ENCODE data around the gene DPY19L3.
"Not testable (repeated sequence)": the region's sequence is repeated elsewhere in the genome, so short reads cannot be mapped to it uniquely, and the experiment has no call there.

The DPY19L3 gene

GRCh38 chr19:32397671-32398101 is 7.9 kb upstream of the DPY19L3 start:
- DNase-seq = no peak

- no peak for DNase-seq
Measured at GRCh38 chr19:32401992-32402391, 3.6 kb upstream of the DPY19L3 start.

GRCh38 chr19:32403291-32403995 is 2.1 kb upstream of the DPY19L3 start:
- no peak for DNase-seq

GRCh38 chr19:32404213-32404932 is 1.2 kb upstream of the DPY19L3 start:
- no peak for DNase-seq

GRCh38 chr19:32404933-32405430 is 588 bp upstream of the DPY19L3 start:
- DNase-seq = no peak

- DNase-seq = no peak
Measured at GRCh38 chr19:32406161-32407003, 812 bp downstream of the DPY19L3 start.

- DNase-seq = no peak
Measured at GRCh38 chr19:32407004-32407992, 1.7 kb downstream of the DPY19L3 start.

- no peak for DNase-seq
Measured at GRCh38 chr19:32415246-32415645, 9.7 kb downstream of the DPY19L3 start.

GRCh38 chr19:32415669-32416068 is 10.1 kb downstream of the DPY19L3 start:
- no peak for DNase-seq

- no peak for DNase-seq
Measured at GRCh38 chr19:32416749-32417456, 11.3 kb downstream of the DPY19L3 start.

- DNase-seq = no peak
Measured at GRCh38 chr19:32418155-32418554, 12.6 kb downstream of the DPY19L3 start.

- peak in 1 of 2 donors; percentile 18 for DNase-seq
Measured at GRCh38 chr19:32421589-32422361, 16.2 kb downstream of the DPY19L3 start.

GRCh38 chr19:32422435-32422834 is 16.9 kb downstream of the DPY19L3 start:
- no peak for DNase-seq

GRCh38 chr19:32423944-32424343 is 18.4 kb downstream of the DPY19L3 start:
- not testable (repeated sequence) for DNase-seq

- no peak for DNase-seq
Measured at GRCh38 chr19:32427536-32427935, 22.0 kb downstream of the DPY19L3 start.

- no peak for DNase-seq
Measured at GRCh38 chr19:32436692-32437091, 31.1 kb downstream of the DPY19L3 start.

GRCh38 chr19:32437096-32437495 is 31.5 kb downstream of the DPY19L3 start:
- no peak for DNase-seq

GRCh38 chr19:32438751-32439150 is 33.2 kb downstream of the DPY19L3 start:
- no peak for DNase-seq

- DNase-seq = no peak
Measured at GRCh38 chr19:32442650-32443049, 37.1 kb downstream of the DPY19L3 start.

- DNase-seq = not testable (repeated sequence)
Measured at GRCh38 chr19:32447534-32447933, 42.0 kb downstream of the DPY19L3 start.
